MM.1S (cell line): ENCODE measurements around the gene MFSD2B.

Experiments
- DNase-seq: peaks from one replicate; pipeline ENCODE4 v3.0.0-alpha.2; 2015
- H2AFZ ChIP-seq: fragments of 300-600 bp; sonication (generic); 2 replicates; pipeline ENCODE4 v1.6.0; 2016; ENCODE audit warnings: antibody characterized with exemption, low read length
- H3F3A ChIP-seq: fragments of 300-600 bp; sonication (generic); 2 replicates; pipeline ENCODE4 v1.6.1; 2016; ENCODE audit warnings: mild to moderate bottlenecking, antibody characterized with exemption, low read length, moderate library complexity, mixed read lengths; ENCODE audit not compliant: insufficient read depth
- H3K27ac ChIP-seq: fragments of 300-600 bp; sonication (generic); 2 replicates; pipeline ENCODE4 v1.5.1; 2016; ENCODE audit warnings: mild to moderate bottlenecking, low read length
- H3K27me3 ChIP-seq: fragments of 300-600 bp; sonication (generic); replicated peaks from 2 replicates; pipeline ENCODE4 v1.6.0; 2016; ENCODE audit warnings: low read length; ENCODE audit not compliant: insufficient read depth
- H3K36me3 ChIP-seq: fragments of 300-600 bp; sonication (generic); replicated peaks from 2 replicates; pipeline ENCODE4 v1.6.1; 2016; ENCODE audit warnings: mild to moderate bottlenecking, low read length, mixed read lengths; ENCODE audit not compliant: insufficient read depth
- H3K4me1 ChIP-seq: fragments of 300-600 bp; sonication (generic); 2 replicates; pipeline ENCODE4 v1.6.1; 2016; ENCODE audit warnings: low read length, mixed read lengths
- H3K4me2 ChIP-seq: fragments of 300-600 bp; sonication (generic); 2 replicates; pipeline ENCODE4 v1.6.0; 2016; ENCODE audit warnings: low read depth, low read length
- H3K4me3 ChIP-seq: fragments of 300-600 bp; sonication (generic); 2 replicates; pipeline ENCODE4 v1.5.1; 2016; ENCODE audit warnings: low read length, mixed read lengths
- H3K79me2 ChIP-seq: fragments of 300-600 bp; sonication (generic); 2 replicates; pipeline ENCODE4 v1.6.1; 2016; ENCODE audit warnings: mixed run types, low read length, mixed read lengths
- H3K9ac ChIP-seq: fragments of 300-600 bp; sonication (generic); 2 replicates; pipeline ENCODE4 v1.6.1; 2016; ENCODE audit warnings: low read length, mixed read lengths
- H3K9me2 ChIP-seq: fragments of 300-600 bp; sonication (generic); replicated peaks from 2 replicates; pipeline ENCODE4 v1.6.1; 2016; ENCODE audit warnings: mild to moderate bottlenecking, low read length, mixed read lengths; ENCODE audit not compliant: insufficient read depth
- H3K9me3 ChIP-seq: fragments of 300-600 bp; sonication (generic); replicated peaks from 2 replicates; pipeline ENCODE4 v1.6.1; 2016; ENCODE audit warnings: mild to moderate bottlenecking, low read length, mixed read lengths; ENCODE audit not compliant: insufficient read depth
- H4K20me1 ChIP-seq: fragments of 300-600 bp; sonication (generic); 2 replicates; pipeline ENCODE4 v1.6.1; 2016; ENCODE audit warnings: mild to moderate bottlenecking, low read length, moderate library complexity, mixed read lengths; ENCODE audit not compliant: insufficient read depth
- EZH2 ChIP-seq: fragments of 300-600 bp; sonication (generic); optimal IDR thresholded peaks from 2 replicates; pipeline ENCODE3; 2017; ENCODE audit warnings: low read depth, mild to moderate bottlenecking, antibody characterized with exemption, low read length, mixed read lengths
- EZH2phosphoT487 ChIP-seq: fragments of 300-600 bp; sonication (generic); IDR thresholded peaks from 2 replicates; pipeline ENCODE4 v1.6.1; 2018; ENCODE audit warnings: antibody characterized with exemption, low read length
- TF ChIP-seq, protein P1 (sequence below): fragments of 300-600 bp; sonication (generic); IDR thresholded peaks from 2 replicates; pipeline ENCODE4 v1.5.1; 2016; ENCODE audit warnings: antibody characterized with exemption, low read length, mixed read lengths

Gene MFSD2B

DNA sequence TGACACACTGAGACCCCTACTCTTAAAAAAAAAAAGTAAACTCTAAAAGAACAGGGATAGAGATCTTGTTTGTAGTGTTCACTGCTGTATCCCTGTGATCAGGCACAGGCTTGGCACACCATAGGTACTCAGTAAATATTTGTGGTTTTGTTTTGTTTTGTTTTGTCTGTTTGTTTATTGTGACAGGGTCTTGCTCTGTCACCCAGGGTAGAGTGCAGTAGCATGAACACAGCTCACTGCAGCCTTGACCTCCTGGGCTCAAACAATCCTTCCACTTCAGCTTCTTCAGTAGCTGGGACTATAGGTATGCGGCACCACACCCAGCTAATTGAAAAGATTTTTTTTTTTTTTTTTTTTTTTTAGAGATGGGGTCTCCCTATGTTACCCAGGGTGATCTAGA lies 43.1 kb downstream of the MFSD2B start:
- Histone ChIP-seq H4K20me1 (no peaks in the 10 kb centered on the region), H3F3A (0 out of 2 replicates have a peak, but pooled peaks cover 2% of the 10 kb centered on the region), H3K79me2 (no peaks in the 10 kb centered on the region), H3K27ac (no peak overlapping the region), H2AFZ (no peak overlapping the region), H3K36me3 (no peaks in the 10 kb centered on the region), H3K9me2 (no peaks in the 10 kb centered on the region), H3K9ac (no peak overlapping the region), H3K27me3 (peaks cover 13% of the 10 kb centered on the region), H3K4me1 (no peaks in the 10 kb centered on the region), H3K9me3 (no peaks in the 10 kb centered on the region), H3K4me3 (no peak overlapping the region), H3K4me2 (no peak overlapping the region)
- TF ChIP-seq EZH2phosphoT487 (no peak), EZH2 (no peak)
- TF ChIP-seq, protein P1, sequence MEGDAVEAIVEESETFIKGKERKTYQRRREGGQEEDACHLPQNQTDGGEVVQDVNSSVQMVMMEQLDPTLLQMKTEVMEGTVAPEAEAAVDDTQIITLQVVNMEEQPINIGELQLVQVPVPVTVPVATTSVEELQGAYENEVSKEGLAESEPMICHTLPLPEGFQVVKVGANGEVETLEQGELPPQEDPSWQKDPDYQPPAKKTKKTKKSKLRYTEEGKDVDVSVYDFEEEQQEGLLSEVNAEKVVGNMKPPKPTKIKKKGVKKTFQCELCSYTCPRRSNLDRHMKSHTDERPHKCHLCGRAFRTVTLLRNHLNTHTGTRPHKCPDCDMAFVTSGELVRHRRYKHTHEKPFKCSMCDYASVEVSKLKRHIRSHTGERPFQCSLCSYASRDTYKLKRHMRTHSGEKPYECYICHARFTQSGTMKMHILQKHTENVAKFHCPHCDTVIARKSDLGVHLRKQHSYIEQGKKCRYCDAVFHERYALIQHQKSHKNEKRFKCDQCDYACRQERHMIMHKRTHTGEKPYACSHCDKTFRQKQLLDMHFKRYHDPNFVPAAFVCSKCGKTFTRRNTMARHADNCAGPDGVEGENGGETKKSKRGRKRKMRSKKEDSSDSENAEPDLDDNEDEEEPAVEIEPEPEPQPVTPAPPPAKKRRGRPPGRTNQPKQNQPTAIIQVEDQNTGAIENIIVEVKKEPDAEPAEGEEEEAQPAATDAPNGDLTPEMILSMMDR, result no peak
- no peak for DNase-seq

DNA sequence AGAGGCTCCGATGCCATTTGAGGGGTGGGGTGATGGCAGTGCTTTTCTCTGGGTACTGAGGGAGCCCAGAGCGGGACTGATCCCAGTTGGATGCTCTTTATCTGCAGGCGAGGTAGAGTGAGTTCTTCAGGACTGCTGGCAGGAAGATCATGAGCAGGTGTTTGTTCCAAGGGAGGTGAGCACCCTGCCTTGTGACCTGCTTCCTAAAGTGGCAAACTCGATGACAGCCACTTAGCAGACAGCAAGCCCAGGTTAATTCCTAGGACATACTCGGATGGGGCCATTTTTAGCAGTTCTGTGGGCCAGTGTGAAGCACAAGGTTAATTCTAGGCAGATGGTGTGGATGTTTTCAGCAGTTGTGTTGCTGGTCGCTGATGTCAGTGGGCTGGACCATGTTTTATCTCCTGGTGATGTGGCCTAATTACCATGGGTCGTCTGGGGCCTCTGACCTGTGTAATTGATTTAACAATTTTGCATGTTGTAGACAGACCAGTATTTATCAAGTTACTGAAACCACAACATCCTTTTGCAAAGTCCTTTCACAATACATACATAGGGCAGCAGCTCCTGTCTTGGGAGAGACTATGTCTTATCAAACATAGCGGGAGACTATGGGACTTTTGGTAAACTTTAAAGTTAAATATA lies 44.6 kb downstream of the MFSD2B start:
- no peak for DNase-seq
- Histone ChIP-seq H3K9me2 (no peaks in the 10 kb centered on the region), H3K9me3 (no peaks in the 10 kb centered on the region), H2AFZ (no peak overlapping the region), H3F3A (0 out of 2 replicates have a peak, but pooled peaks cover 2% of the 10 kb centered on the region), H3K4me2 (no peak overlapping the region), H3K9ac (no peak overlapping the region), H4K20me1 (no peaks in the 10 kb centered on the region), H3K4me1 (no peaks in the 10 kb centered on the region), H3K79me2 (no peaks in the 10 kb centered on the region), H3K27ac (no peak overlapping the region), H3K27me3 (peaks cover 5% of the 10 kb centered on the region), H3K36me3 (no peaks in the 10 kb centered on the region), H3K4me3 (no peak overlapping the region)
- TF ChIP-seq, protein P1, result no peak

DNA sequence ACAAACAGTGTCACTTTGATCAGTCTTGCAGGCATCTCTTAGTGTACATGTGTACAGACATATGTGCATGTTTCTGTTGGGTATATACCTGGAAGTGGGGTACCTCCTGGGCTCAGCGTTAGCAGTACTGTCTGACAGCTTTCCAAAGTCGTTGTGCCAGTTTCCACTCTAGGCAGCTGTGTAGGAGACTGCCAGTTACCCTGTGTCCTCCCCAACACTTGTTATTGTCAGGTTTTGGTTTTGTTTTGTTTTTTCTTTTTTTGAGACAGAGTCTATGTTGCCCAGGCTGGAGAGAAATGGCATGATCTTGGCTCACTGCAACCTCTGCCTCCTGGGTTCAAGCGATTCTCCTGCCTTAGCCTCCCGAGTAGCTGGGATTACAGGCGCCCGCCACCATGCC lies 45.9 kb downstream of the MFSD2B start:
- H3K4me3 ChIP-seq, result no peak overlapping the region
- H3K9me3 ChIP-seq, result no peaks in the 10 kb centered on the region
- H3K4me1 ChIP-seq, result no peaks in the 10 kb centered on the region
- H3K4me2 ChIP-seq, result no peak overlapping the region
- TF ChIP-seq EZH2, result no peak
- no peak for TF ChIP-seq EZH2phosphoT487
- TF ChIP-seq, protein P1, result no peak
- no peak overlapping the region for H2AFZ ChIP-seq
- H3K27ac ChIP-seq, result no peak overlapping the region
- H3F3A ChIP-seq, result 0 out of 2 replicates have a peak, but pooled peaks cover 2% of the 10 kb centered on the region
- H3K9ac ChIP-seq, result no peak overlapping the region
- no peaks in the 10 kb centered on the region for H3K79me2 ChIP-seq
- H4K20me1 ChIP-seq, result no peaks in the 10 kb centered on the region
- no peaks in the 10 kb centered on the region; the same call in 1 of the 2 replicates for H3K27me3 ChIP-seq
- no peak for DNase-seq
- no peaks in the 10 kb centered on the region for H3K9me2 ChIP-seq
- no peaks in the 10 kb centered on the region for H3K36me3 ChIP-seq
